Activated CD8-positive, alpha-beta memory T cell treated with anti-CD3 and anti-CD28 coated beads for 36 hours (primary cell): ENCODE results near the gene OR11H6. TPM values are rescaled to one million over a fixed set of nuclear protein-coding genes. Genes with fewer than 3 reads are reported as not detected.
"Not testable (repeated sequence)": the region's sequence is repeated elsewhere in the genome, so short reads cannot be mapped to it uniquely, and the experiment has no call there.

Source experiments
- CTCF ChIA-PET: fragments of 350-600 bp; sonication (Branson Sonifier 250); formaldehyde crosslinking; loops from one replicate; lab custom pipeline; 2021; ENCODE audit warnings: antibody characterized with exemption; lab: Charles Lee
- POLR2A ChIA-PET: fragments of 350-600 bp; sonication (Branson Sonifier 250); formaldehyde crosslinking; loops from one replicate; lab custom pipeline; 2021; ENCODE audit warnings: antibody characterized with exemption; lab: Charles Lee
- total RNA-seq, 2 experiments: library from RNA; stranded (reverse); gene quantifications; one replicate each; pipeline ENCODE4 v1.2.3, GENCODE V29; 2021

The OR11H6 gene
- total RNA-seq, result not detected

GRCh38 chr14:20223410-20223809 is at the start of gene OR11H6:
TSS of gene OR11H6 (plus strand) at chr14:20223710. CDS start at chr14:20223710, 0 bp downstream.
- CTCF ChIA-PET, result no interaction called here
- POLR2A ChIA-PET, result no interaction called here

- POLR2A ChIA-PET, CTCF ChIA-PET: not testable (repeated sequence)
Measured at GRCh38 chr14:20174205-20174604, 49.3 kb upstream of the OR11H6 start.

- POLR2A ChIA-PET, result no interaction called here
Measured at GRCh38 chr14:20176330-20176729, 47.2 kb upstream of the OR11H6 start.

GRCh38 chr14:20177433-20177974 is 46.0 kb upstream of the OR11H6 start:
- ChIA-PET POLR2A (no interaction called here), CTCF (no interaction called here)

More at GRCh38 chr14:20176330-20176729, 47.2 kb upstream of the OR11H6 start:
- CTCF ChIA-PET, result no interaction called here

- ChIA-PET POLR2A (no interaction called here), CTCF (no interaction called here)
Measured at GRCh38 chr14:20179218-20179617, 44.3 kb upstream of the OR11H6 start.

- POLR2A ChIA-PET, result no interaction called here
- CTCF ChIA-PET, result no interaction called here
Measured at GRCh38 chr14:20179880-20180279, 43.6 kb upstream of the OR11H6 start.

GRCh38 chr14:20180486-20180885 is 43.0 kb upstream of the OR11H6 start:
- ChIA-PET POLR2A (no interaction called here), CTCF (no interaction called here)

- ChIA-PET CTCF (no interaction called here), POLR2A (no interaction called here)
Measured at GRCh38 chr14:20184181-20184580, 39.3 kb upstream of the OR11H6 start.

- CTCF ChIA-PET, result no interaction called here
- POLR2A ChIA-PET, result no interaction called here
Measured at GRCh38 chr14:20190596-20190995, 32.9 kb upstream of the OR11H6 start, which contains the start of gene OR11G2. TSS of gene OR11G2 (plus strand) at chr14:20190896. CDS start at chr14:20197438, 6,542 bp downstream.

GRCh38 chr14:20191396-20191795 is 32.1 kb upstream of the OR11H6 start:
- ChIA-PET POLR2A (no interaction called here), CTCF (no interaction called here)

GRCh38 chr14:20194101-20194500 is 29.4 kb upstream of the OR11H6 start:
- ChIA-PET CTCF (interaction anchor here (0.5 kb wide), 1 partner anchor 223 kb away, joined by 3 read pairs; no protein-coding TSS in a partner anchor), POLR2A (no interaction called here)

GRCh38 chr14:20195170-20195569 is 28.3 kb upstream of the OR11H6 start:
- POLR2A ChIA-PET, result not testable (repeated sequence)

GRCh38 chr14:20195911-20196310 is 27.6 kb upstream of the OR11H6 start:
- POLR2A ChIA-PET, result no interaction called here
- CTCF ChIA-PET, result no interaction called here

More at GRCh38 chr14:20195170-20195569, 28.3 kb upstream of the OR11H6 start:
- CTCF ChIA-PET, result not testable (repeated sequence)

GRCh38 chr14:20197459-20197858 is 26.1 kb upstream of the OR11H6 start:
- CTCF ChIA-PET, result no interaction called here
- POLR2A ChIA-PET, result no interaction called here

- CTCF ChIA-PET, result no interaction called here
- POLR2A ChIA-PET, result no interaction called here
Measured at GRCh38 chr14:20198991-20199390, 24.5 kb upstream of the OR11H6 start.

- POLR2A ChIA-PET, result no interaction called here
Measured at GRCh38 chr14:20204721-20205120, 18.8 kb upstream of the OR11H6 start.

GRCh38 chr14:20209595-20209994 is 13.9 kb upstream of the OR11H6 start:
- ChIA-PET POLR2A (no interaction called here), CTCF (no interaction called here)

More at GRCh38 chr14:20204721-20205120, 18.8 kb upstream of the OR11H6 start:
- CTCF ChIA-PET, result no interaction called here

- CTCF ChIA-PET, result not testable (repeated sequence)
- POLR2A ChIA-PET, result interaction anchor here (0.6 kb wide), 1 partner anchor 102 kb away, joined by 4 read pairs; no protein-coding TSS in a partner anchor
Measured at GRCh38 chr14:20212406-20212805, 11.1 kb upstream of the OR11H6 start.

GRCh38 chr14:20215196-20215595 is 8.3 kb upstream of the OR11H6 start:
- POLR2A ChIA-PET, result no interaction called here
- CTCF ChIA-PET, result no interaction called here

- POLR2A ChIA-PET, result no interaction called here
Measured at GRCh38 chr14:20219033-20219432, 4.5 kb upstream of the OR11H6 start.

GRCh38 chr14:20228681-20229080 is 5.2 kb downstream of the OR11H6 start, which contains the start of gene OR11H7:
TSS of gene OR11H7 (plus strand) at chr14:20228981.
- POLR2A ChIA-PET, result no interaction called here
- CTCF ChIA-PET, result no interaction called here

More at GRCh38 chr14:20219033-20219432, 4.5 kb upstream of the OR11H6 start:
- CTCF ChIA-PET, result no interaction called here
